IMR-90 (cell line): ENCODE data around the gene PRAMEF8. TPM values are rescaled to one million over a fixed set of nuclear protein-coding genes. Genes with fewer than 3 reads are reported as not detected.
"Not testable (repeated sequence)": the region's sequence is repeated elsewhere in the genome, so short reads cannot be mapped to it uniquely, and the experiment has no call there.

Source experiments
- ATAC-seq: fragments of 200-7000 bp; cut with Tn5 transposase; 2 replicates; pipeline ENCODE4 v1.9.1; 2020; ENCODE audit warnings: low read depth, mild to moderate bottlenecking, moderate library complexity
- BruUV-seq: library from RNA; stranded (reverse); fragments of 400-500 nt; replicated peaks from 2 replicates; lab custom pipeline; 2021; lab: Mats Ljungman, UMichigan
- CTCF ChIA-PET: fragments of 300-600 bp; formaldehyde crosslinking; extraction: SDS; loops from one replicate; lab custom pipeline; 2021; ENCODE audit warnings: antibody characterized with exemption; lab: Yijun Ruan, JAX
- POLR2A ChIA-PET: fragments of 300-600 bp; sonication (Branson Sonifier 250); formaldehyde crosslinking; loops from one replicate; lab custom pipeline; 2022; ENCODE audit warnings: antibody characterized with exemption; ENCODE audit not compliant: unreplicated experiment; lab: Charles Lee
- DNase-seq: peaks from one replicate; pipeline ENCODE4 v3.0.0; 2013
- H2AFZ ChIP-seq: replicated peaks from 2 replicates; pipeline ENCODE3; 2013; ENCODE audit warnings: low read length, mild to moderate bottlenecking; ENCODE audit not compliant: poor library complexity
- H2AK5ac ChIP-seq: 2 replicates; pipeline ENCODE4 v1.6.1; 2013; ENCODE audit warnings: low read depth, low read length, inconsistent platforms
- H2AK9ac ChIP-seq: replicated peaks from 2 replicates; pipeline ENCODE3; 2013; ENCODE audit warnings: mild to moderate bottlenecking, low read depth, low read length, moderate library complexity; ENCODE audit not compliant: poor library complexity
- H2BK120ac ChIP-seq: 2 replicates; pipeline ENCODE4 v1.6.1; 2013; ENCODE audit warnings: low read depth, low read length, inconsistent platforms
- H2BK15ac ChIP-seq: 3 replicates; pipeline ENCODE4 v1.6.1; 2013; ENCODE audit warnings: low read depth, low read length, inconsistent platforms
- H2BK20ac ChIP-seq: 2 replicates; pipeline ENCODE4 v1.6.1; 2013; ENCODE audit warnings: low read depth, mild to moderate bottlenecking, inconsistent platforms, low read length, moderate library complexity
- H2BK5ac ChIP-seq: 2 replicates; pipeline ENCODE4 v1.6.1; 2013; ENCODE audit warnings: mild to moderate bottlenecking, low read depth, low read length, inconsistent platforms; ENCODE audit not compliant: poor library complexity, severe bottlenecking
- H3K14ac ChIP-seq: replicated peaks from 2 replicates; pipeline ENCODE4 v1.6.1; 2013; ENCODE audit warnings: low read depth, low read length, inconsistent platforms
- H3K18ac ChIP-seq: 2 replicates; pipeline ENCODE4 v1.6.1; 2013; ENCODE audit warnings: low read depth, low read length, control low read depth
- H3K23ac ChIP-seq: 2 replicates; pipeline ENCODE4 v1.6.1; 2013; ENCODE audit warnings: low read depth, low read length, inconsistent platforms
- H3K27ac ChIP-seq: 2 replicates; pipeline ENCODE4 v1.5.1; 2013; ENCODE audit warnings: mild to moderate bottlenecking, control low read depth, low read length; ENCODE audit not compliant: insufficient read depth
- H3K27me3 ChIP-seq: 2 replicates; pipeline ENCODE4 v1.6.1; 2013; ENCODE audit warnings: low read length; ENCODE audit not compliant: control insufficient read depth, insufficient read depth
- H3K36me3 ChIP-seq: 2 replicates; pipeline ENCODE4 v1.6.1; 2013; ENCODE audit warnings: low read length, mixed read lengths; ENCODE audit not compliant: control insufficient read depth, insufficient read depth
- H3K4ac ChIP-seq: 2 replicates; pipeline ENCODE4 v1.6.1; 2013; ENCODE audit warnings: low read depth, low read length, inconsistent platforms
- H3K4me1 ChIP-seq: 2 replicates; pipeline ENCODE4 v1.6.1; 2013; ENCODE audit warnings: low read length, mixed read lengths; ENCODE audit not compliant: control insufficient read depth, insufficient read depth
- H3K4me2 ChIP-seq: 2 replicates; pipeline ENCODE4 v1.6.1; 2013; ENCODE audit warnings: low read depth, mild to moderate bottlenecking, control low read depth, low read length, moderate library complexity
- H3K4me3 ChIP-seq: 2 replicates; pipeline ENCODE4 v1.5.1; 2013; ENCODE audit warnings: low read depth, mild to moderate bottlenecking, control low read depth, low read length, moderate library complexity; ENCODE audit not compliant: insufficient read depth
- H3K56ac ChIP-seq: 2 replicates; pipeline ENCODE4 v1.6.1; 2013; ENCODE audit warnings: low read length, inconsistent platforms; ENCODE audit not compliant: insufficient read depth; ENCODE audit errors: extremely low read depth
- H3K79me1 ChIP-seq, 2 experiments: 2 replicates each; pipeline ENCODE4 v1.6.1; 2013; ENCODE audit warnings: low read length in 2 of 2, inconsistent platforms in 1 of 2, low read depth in 1 of 2
- H3K9ac ChIP-seq: 2 replicates; pipeline ENCODE4 v1.6.1; 2013; ENCODE audit warnings: low read depth, low read length, control low read depth
- H3K9me1 ChIP-seq: 2 replicates; pipeline ENCODE4 v1.6.1; 2013; ENCODE audit warnings: low read length, inconsistent platforms; ENCODE audit not compliant: insufficient read depth
- H3K9me3 ChIP-seq: 2 replicates; pipeline ENCODE4 v1.6.1; 2013; ENCODE audit warnings: low read length; ENCODE audit not compliant: control insufficient read depth, insufficient read depth
- H4K20me1 ChIP-seq: 2 replicates; pipeline ENCODE4 v1.6.1; 2013; ENCODE audit warnings: low read length, inconsistent platforms; ENCODE audit not compliant: insufficient read depth
- H4K5ac ChIP-seq: 2 replicates; pipeline ENCODE4 v1.6.1; 2013; ENCODE audit warnings: mild to moderate bottlenecking, low read depth, low read length, control low read depth
- H4K8ac ChIP-seq, 2 experiments: 2 replicates each; pipeline ENCODE4 v1.6.1; 2013; ENCODE audit warnings: low read depth in 2 of 2, low read length in 2 of 2, control low read depth in 1 of 2, inconsistent platforms in 1 of 2
- H4K91ac ChIP-seq: 2 replicates; pipeline ENCODE4 v1.6.1; 2013; ENCODE audit warnings: low read depth, low read length, inconsistent platforms; ENCODE audit not compliant: insufficient read depth
- WGBS, 2 experiments: methylation state at CpG; one replicate each; pipeline versions ENCODE4 v1.1.5 to v1.1.7; 2013; ENCODE audit warnings: missing lambda C conversion rate in 2 of 2; ENCODE audit not compliant: insufficient read length in 1 of 2; ENCODE audit errors: extremely low coverage in 2 of 2; 5-methylcytosine and 5-hydroxymethylcytosine counted together
- dilution Hi-C: fragments of 300-500 bp; cut with HindIII; formaldehyde crosslinking; loops from one replicate; pipeline ENCODE4 v1.14.3; 2018; ENCODE audit warnings: low sequenced_read_pairs; ENCODE audit not compliant: unreplicated experiment
- in situ Hi-C: fragments of 300-500 bp; cut with MboI; formaldehyde crosslinking; loops from 3 replicates; pipeline ENCODE4 v1.14.3; 2019; ENCODE audit warnings: low sequenced_read_pairs, inconsistent platforms, mixed read lengths
- intact Hi-C: fragments of 100-400 bp; cut with micrococcal nuclease; formaldehyde crosslinking; loops from 2 replicates; pipeline ENCODE4 v1.10.0; 2022
- polyA plus RNA-seq, 3 experiments: library from polyadenylated mRNA; depleted of rRNA; stranded (reverse); fragments of >200 nt; gene quantifications; 2 replicates each; pipeline ENCODE4 v1.2.3, GENCODE V29; 2012; ENCODE audit warnings: low replicate concordance in 1 of 3
- total RNA-seq: library from RNA; depleted of rRNA; stranded (reverse); fragments of >200 nt; gene quantifications from 2 replicates; pipeline ENCODE4 v1.2.3, GENCODE V29; 2012

The PRAMEF8 gene
- total and polyA plus RNA-seq, 2 of the 4 experiments (the other 2 are of a cell fraction): not detected

- H3K79me1 ChIP-seq, dilution Hi-C loops, H3K23ac ChIP-seq, intact Hi-C loops, H3K9me3 ChIP-seq, H3K18ac ChIP-seq, H3K56ac ChIP-seq, CTCF ChIA-PET, H3K9ac ChIP-seq, in situ Hi-C loops, H3K36me3 ChIP-seq, H2AK9ac ChIP-seq, H2BK120ac ChIP-seq, H3K4ac ChIP-seq, H3K4me2 ChIP-seq, H3K27ac ChIP-seq, H3K9me1 ChIP-seq, ATAC-seq, H2BK15ac ChIP-seq, H2AFZ ChIP-seq, DNase-seq, H2BK20ac ChIP-seq, H2AK5ac ChIP-seq, H4K5ac ChIP-seq, POLR2A ChIA-PET, H4K8ac ChIP-seq, H3K4me3 ChIP-seq, H3K4me1 ChIP-seq, H3K14ac ChIP-seq, H4K91ac ChIP-seq, BruUV-seq, H3K27me3 ChIP-seq, H2BK5ac ChIP-seq, H4K20me1 ChIP-seq: not testable (repeated sequence)
- no CpG with 5 or more reads among the region's 5 CpGs for WGBS, 2 experiments
These were observed 31.0 kb downstream of the PRAMEF8 start, which contains the start of gene PRAMEF5 for GRCh38 chr1:13253898-13254297. TSS of gene PRAMEF5 (plus strand) at chr1:13254198. CDS start at chr1:13259269, 5,071 bp downstream.

- H3K27me3 ChIP-seq, CTCF ChIA-PET, H2BK20ac ChIP-seq, H3K4me2 ChIP-seq, POLR2A ChIA-PET, H4K8ac ChIP-seq, H3K36me3 ChIP-seq, H2BK120ac ChIP-seq, H3K4ac ChIP-seq, H2BK15ac ChIP-seq, H3K79me1 ChIP-seq, H3K4me3 ChIP-seq, H3K4me1 ChIP-seq, H2AFZ ChIP-seq, H3K9me1 ChIP-seq, in situ Hi-C loops, dilution Hi-C loops, H3K23ac ChIP-seq, H3K9ac ChIP-seq, H3K27ac ChIP-seq, H3K18ac ChIP-seq, H3K56ac ChIP-seq, H4K20me1 ChIP-seq, ATAC-seq, DNase-seq, H2BK5ac ChIP-seq, H4K91ac ChIP-seq, intact Hi-C loops, H2AK5ac ChIP-seq, BruUV-seq, H3K14ac ChIP-seq, H2AK9ac ChIP-seq, H4K5ac ChIP-seq: not testable (repeated sequence)
- H3K9me3 ChIP-seq: peaks cover 17% of the 10 kb centered on the region
- WGBS, 2 experiments: 20% methylated on average over 2 of the region's 7 CpGs; no CpG with 5 or more reads in 1 of the 2 experiments
These were observed 37.8 kb downstream of the PRAMEF8 start for GRCh38 chr1:13247122-13247521.
